Memory B cell (primary cell): ENCODE measurements around the gene NR1H3.
"Not testable (repeated sequence)": the region's sequence is repeated elsewhere in the genome, so short reads cannot be mapped to it uniquely, and the experiment has no call there.

Experiments used
- ATAC-seq: fragments of 150-1000 bp; cut with Tn5 transposase; 2 replicates; pipeline ENCODE4 v1.10.0; 2021; ENCODE audit warnings: low read depth, mild to moderate bottlenecking, moderate library complexity
- DNase-seq, 2 donors: peaks; one replicate each; pipeline ENCODE4 v3.0.0; 2022; ENCODE audit warnings: low spot score in 2 of 2
- H3K27ac Mint-ChIP-seq: one replicate; pipeline ENCODE4 v1.8.0; 2022; ENCODE audit warnings: mild to moderate bottlenecking, moderate library complexity, mixed read lengths
- H3K27me3 Mint-ChIP-seq: one replicate; pipeline ENCODE4 v1.8.0; 2022; ENCODE audit warnings: mixed read lengths
- H3K36me3 Mint-ChIP-seq: one replicate; pipeline ENCODE4 v1.8.0; 2022; ENCODE audit warnings: mild to moderate bottlenecking, mixed read lengths
- H3K4me1 Mint-ChIP-seq: one replicate; pipeline ENCODE4 v1.8.0; 2022; ENCODE audit warnings: mixed read lengths
- H3K4me3 Mint-ChIP-seq: one replicate; pipeline ENCODE4 v1.8.0; 2022; ENCODE audit warnings: mild to moderate bottlenecking, moderate library complexity, mixed read lengths
- H3K9me3 Mint-ChIP-seq: one replicate; pipeline ENCODE4 v1.8.0; 2022; ENCODE audit warnings: mixed read lengths

NR1H3 gene

GRCh38 chr11:47257517-47258316, at the start of gene NR1H3:
Gene NR1H3 (plus strand): TSS chr11:47257996. CDS start chr11:47259217, 1,221 bp downstream.
- no peak for ATAC-seq
- H3K36me3 Mint-ChIP-seq = peaks cover 1% of the 10 kb centered on the region
- H3K27me3 Mint-ChIP-seq = no peaks in the 10 kb centered on the region
- peaks cover 5% of the 10 kb centered on the region for H3K4me1 Mint-ChIP-seq
- H3K4me3 Mint-ChIP-seq = no peak within 1 kb of the TSS
- no peak within 1 kb of the TSS for H3K27ac Mint-ChIP-seq
- H3K9me3 Mint-ChIP-seq = no peaks in the 10 kb centered on the region
- DNase-seq = no peak

- H3K27ac Mint-ChIP-seq, H3K36me3 Mint-ChIP-seq, H3K4me3 Mint-ChIP-seq, ATAC-seq, DNase-seq, H3K9me3 Mint-ChIP-seq, H3K27me3 Mint-ChIP-seq, H3K4me1 Mint-ChIP-seq: not testable (repeated sequence)
Observed at GRCh38 chr11:47208008-47208552, 49.7 kb upstream of the NR1H3 start.

GRCh38 chr11:47208628-47209027, 49.2 kb upstream of the NR1H3 start:
- ATAC-seq = no peak

GRCh38 chr11:47212938-47213337, 44.9 kb upstream of the NR1H3 start:
- no peak for DNase-seq
- Mint-ChIP-seq H3K36me3 (peaks cover 2% of the 10 kb centered on the region), H3K27me3 (no peaks in the 10 kb centered on the region), H3K27ac (no peak overlapping the region), H3K4me1 (peaks cover 13% of the 10 kb centered on the region), H3K4me3 (no peak overlapping the region), H3K9me3 (no peaks in the 10 kb centered on the region)
- no peak for ATAC-seq

More at GRCh38 chr11:47208628-47209027, 49.2 kb upstream of the NR1H3 start:
- H3K36me3 Mint-ChIP-seq = no peaks in the 10 kb centered on the region
- H3K27me3 Mint-ChIP-seq = peaks cover 2% of the 10 kb centered on the region
- H3K4me3 Mint-ChIP-seq = no peak overlapping the region
- no peaks in the 10 kb centered on the region for H3K9me3 Mint-ChIP-seq
- peaks cover 2% of the 10 kb centered on the region for H3K4me1 Mint-ChIP-seq
- no peak for DNase-seq
- no peak overlapping the region for H3K27ac Mint-ChIP-seq

- peaks cover 9% of the 10 kb centered on the region for H3K36me3 Mint-ChIP-seq
Observed at GRCh38 chr11:47213950-47214565, 43.7 kb upstream of the NR1H3 start.

GRCh38 chr11:47215366-47215910, 42.4 kb upstream of the NR1H3 start:
- Mint-ChIP-seq H3K4me1 (peaks cover 20% of the 10 kb centered on the region), H3K27ac (peak overlapping the region; percentile 94), H3K36me3 (peaks cover 9% of the 10 kb centered on the region), H3K4me3 (peak overlapping the region; percentile 98), H3K27me3 (no peaks in the 10 kb centered on the region), H3K9me3 (no peaks in the 10 kb centered on the region)
- no peak for ATAC-seq
- DNase-seq = no peak

More at GRCh38 chr11:47213950-47214565, 43.7 kb upstream of the NR1H3 start:
- H3K9me3 Mint-ChIP-seq = no peaks in the 10 kb centered on the region
- H3K4me3 Mint-ChIP-seq = peak overlapping the region; percentile 98
- peak; percentile 79 for ATAC-seq
- peaks cover 20% of the 10 kb centered on the region for H3K4me1 Mint-ChIP-seq
- DNase-seq = peak; percentile 70 to 73
- no peaks in the 10 kb centered on the region for H3K27me3 Mint-ChIP-seq
- H3K27ac Mint-ChIP-seq = peak overlapping the region; percentile 94

- Mint-ChIP-seq H3K4me1 (peaks cover 20% of the 10 kb centered on the region), H3K36me3 (peaks cover 9% of the 10 kb centered on the region), H3K9me3 (no peaks in the 10 kb centered on the region), H3K27me3 (no peaks in the 10 kb centered on the region), H3K27ac (peak overlapping the region; percentile 94), H3K4me3 (peak overlapping the region; percentile 98)
- DNase-seq = peak in 1 of 2 donors; percentile 17
- no peak for ATAC-seq
Observed at GRCh38 chr11:47216121-47216798, 41.5 kb upstream of the NR1H3 start.

GRCh38 chr11:47220401-47220821, 37.4 kb upstream of the NR1H3 start:
- DNase-seq = no peak
- ATAC-seq = no peak
- Mint-ChIP-seq H3K27ac (peak overlapping the region; percentile 15), H3K36me3 (peaks cover 11% of the 10 kb centered on the region), H3K4me3 (no peak overlapping the region), H3K27me3 (no peaks in the 10 kb centered on the region), H3K9me3 (no peaks in the 10 kb centered on the region), H3K4me1 (peaks cover 20% of the 10 kb centered on the region)

GRCh38 chr11:47222696-47223095, 35.1 kb upstream of the NR1H3 start:
- Mint-ChIP-seq H3K36me3 (peaks cover 13% of the 10 kb centered on the region), H3K4me3 (no peak overlapping the region), H3K4me1 (peaks cover 13% of the 10 kb centered on the region), H3K27me3 (no peaks in the 10 kb centered on the region), H3K9me3 (no peaks in the 10 kb centered on the region), H3K27ac (no peak overlapping the region)
- DNase-seq (no peak), ATAC-seq (no peak)

GRCh38 chr11:47225552-47226400, 32.0 kb upstream of the NR1H3 start:
- DNase-seq (no peak), ATAC-seq (peak; percentile 70)
- H3K4me3 Mint-ChIP-seq = no peak overlapping the region
- H3K27ac Mint-ChIP-seq = no peak overlapping the region
- no peaks in the 10 kb centered on the region for H3K9me3 Mint-ChIP-seq
- H3K4me1 Mint-ChIP-seq = peaks cover 5% of the 10 kb centered on the region
- H3K36me3 Mint-ChIP-seq = peaks cover 14% of the 10 kb centered on the region
- H3K27me3 Mint-ChIP-seq = no peaks in the 10 kb centered on the region

- no peaks in the 10 kb centered on the region for H3K9me3 Mint-ChIP-seq
- ATAC-seq (no peak), DNase-seq (no peak)
- peaks cover 5% of the 10 kb centered on the region for H3K4me1 Mint-ChIP-seq
- no peak overlapping the region for H3K27ac Mint-ChIP-seq
- no peak overlapping the region for H3K4me3 Mint-ChIP-seq
- no peaks in the 10 kb centered on the region for H3K27me3 Mint-ChIP-seq
- H3K36me3 Mint-ChIP-seq = peaks cover 14% of the 10 kb centered on the region
Observed at GRCh38 chr11:47229161-47229560, 28.6 kb upstream of the NR1H3 start.

GRCh38 chr11:47233051-47233450, 24.7 kb upstream of the NR1H3 start:
- ATAC-seq (no peak), DNase-seq (no peak)
- Mint-ChIP-seq H3K9me3 (no peaks in the 10 kb centered on the region), H3K4me1 (no peaks in the 10 kb centered on the region), H3K4me3 (no peak overlapping the region), H3K27ac (no peak overlapping the region), H3K27me3 (no peaks in the 10 kb centered on the region), H3K36me3 (peaks cover 16% of the 10 kb centered on the region)

GRCh38 chr11:47233989-47234668, 23.7 kb upstream of the NR1H3 start:
- no peaks in the 10 kb centered on the region for H3K4me1 Mint-ChIP-seq
- DNase-seq = no peak
- H3K27ac Mint-ChIP-seq = no peak overlapping the region
- no peak for ATAC-seq
- H3K36me3 Mint-ChIP-seq = peaks cover 14% of the 10 kb centered on the region
- H3K4me3 Mint-ChIP-seq = no peak overlapping the region
- H3K27me3 Mint-ChIP-seq = no peaks in the 10 kb centered on the region
- H3K9me3 Mint-ChIP-seq = no peaks in the 10 kb centered on the region
